Type B pancreatic cell (in vitro differentiated cells): ENCODE data around the gene CR1. TPM values are rescaled to one million over a fixed set of nuclear protein-coding genes. Genes with fewer than 3 reads are reported as not detected.
"Not testable (repeated sequence)": the region's sequence is repeated elsewhere in the genome, so short reads cannot be mapped to it uniquely, and the experiment has no call there.

Experiments used
- DNase-seq: peaks from one replicate; pipeline ENCODE4 v3.0.0; 2021; ENCODE audit warnings: mixed read lengths; ENCODE audit not compliant: unreplicated experiment; ENCODE audit errors: extremely low spot score
- H3K27ac Mint-ChIP-seq: 2 replicates; pipeline ENCODE4 v1.8.0; 2021; ENCODE audit warnings: mild to moderate bottlenecking, mixed read lengths
- H3K27me3 Mint-ChIP-seq: 2 replicates; pipeline ENCODE4 v1.8.0; 2021; ENCODE audit warnings: mixed read lengths
- H3K36me3 Mint-ChIP-seq: 2 replicates; pipeline ENCODE4 v1.8.0; 2021; ENCODE audit warnings: mixed read lengths
- H3K4me1 Mint-ChIP-seq: one replicate; pipeline ENCODE4 v1.8.0; 2021; ENCODE audit warnings: mixed read lengths; ENCODE audit not compliant: unreplicated experiment
- H3K4me3 Mint-ChIP-seq: 2 replicates; pipeline ENCODE4 v1.8.0; 2021; ENCODE audit warnings: mild to moderate bottlenecking, mixed read lengths
- H3K9me3 Mint-ChIP-seq: 2 replicates; pipeline ENCODE4 v1.8.0; 2021; ENCODE audit warnings: mixed read lengths
- total RNA-seq: library from RNA; stranded (reverse); gene quantifications from 2 replicates; pipeline ENCODE4 v1.2.1, GENCODE V29; 2021; ENCODE audit warnings: low replicate concordance
- TF ChIP-seq, protein P1 (sequence below): fragments of 200-600 bp; sonication (generic); conservative IDR thresholded peaks from 2 replicates; pipeline ENCODE4 v1.5.0; 2021; ENCODE audit warnings: antibody characterized with exemption, mild to moderate bottlenecking

Gene CR1
- total RNA-seq, 1 donor from 2014 or later, result 0.56 TPM

- no peak for DNase-seq
- no peak overlapping the region for H3K4me3 Mint-ChIP-seq
- TF ChIP-seq, protein P1, sequence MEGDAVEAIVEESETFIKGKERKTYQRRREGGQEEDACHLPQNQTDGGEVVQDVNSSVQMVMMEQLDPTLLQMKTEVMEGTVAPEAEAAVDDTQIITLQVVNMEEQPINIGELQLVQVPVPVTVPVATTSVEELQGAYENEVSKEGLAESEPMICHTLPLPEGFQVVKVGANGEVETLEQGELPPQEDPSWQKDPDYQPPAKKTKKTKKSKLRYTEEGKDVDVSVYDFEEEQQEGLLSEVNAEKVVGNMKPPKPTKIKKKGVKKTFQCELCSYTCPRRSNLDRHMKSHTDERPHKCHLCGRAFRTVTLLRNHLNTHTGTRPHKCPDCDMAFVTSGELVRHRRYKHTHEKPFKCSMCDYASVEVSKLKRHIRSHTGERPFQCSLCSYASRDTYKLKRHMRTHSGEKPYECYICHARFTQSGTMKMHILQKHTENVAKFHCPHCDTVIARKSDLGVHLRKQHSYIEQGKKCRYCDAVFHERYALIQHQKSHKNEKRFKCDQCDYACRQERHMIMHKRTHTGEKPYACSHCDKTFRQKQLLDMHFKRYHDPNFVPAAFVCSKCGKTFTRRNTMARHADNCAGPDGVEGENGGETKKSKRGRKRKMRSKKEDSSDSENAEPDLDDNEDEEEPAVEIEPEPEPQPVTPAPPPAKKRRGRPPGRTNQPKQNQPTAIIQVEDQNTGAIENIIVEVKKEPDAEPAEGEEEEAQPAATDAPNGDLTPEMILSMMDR, result no peak
- H3K9me3 Mint-ChIP-seq, result no peaks in the 10 kb centered on the region
- H3K36me3 Mint-ChIP-seq, result no peaks in the 10 kb centered on the region
- H3K27me3 Mint-ChIP-seq, result peaks cover 7% of the 10 kb centered on the region
- H3K4me1 Mint-ChIP-seq, result peaks cover 12% of the 10 kb centered on the region
- H3K27ac Mint-ChIP-seq, result no peak overlapping the region
These were observed 137.3 kb downstream of the CR1 start for GRCh38 chr1:207633226-207633625.

DNA sequence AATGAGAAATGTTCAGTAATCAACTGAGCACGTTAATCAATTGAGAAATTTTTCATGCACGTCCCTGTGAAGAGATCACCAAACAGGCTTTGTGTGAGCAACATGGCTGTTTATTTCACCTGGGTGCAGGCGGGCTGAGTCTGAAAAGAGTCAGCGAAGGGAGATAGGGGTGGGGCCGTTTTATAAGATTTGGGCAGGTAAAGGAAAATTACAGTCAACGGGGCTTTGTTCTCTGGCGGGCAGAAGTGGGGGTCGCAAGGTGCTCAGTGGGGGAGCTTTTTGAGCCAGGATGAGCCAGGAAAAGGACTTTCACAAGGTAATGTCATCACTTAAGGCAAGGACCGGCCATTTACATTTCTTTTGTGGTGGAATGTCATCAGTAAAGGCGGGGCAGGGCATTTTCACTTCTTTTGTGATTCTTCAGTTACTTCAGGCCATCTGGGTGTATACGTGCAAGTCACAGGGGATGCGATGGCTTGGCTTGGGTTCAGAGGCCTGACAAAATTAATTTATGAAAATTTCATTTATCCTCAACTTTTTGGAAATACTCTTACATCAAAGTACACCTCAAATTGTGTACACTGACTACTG, 137.8 kb downstream of the CR1 start:
- H3K4me3 Mint-ChIP-seq, DNase-seq: not testable (repeated sequence)

GRCh38 chr1:207634293-207634692, 138.3 kb downstream of the CR1 start:
- H3K4me3 Mint-ChIP-seq, DNase-seq, H3K27ac Mint-ChIP-seq, H3K36me3 Mint-ChIP-seq, H3K9me3 Mint-ChIP-seq: not testable (repeated sequence)
- peaks cover 12% of the 10 kb centered on the region for H3K4me1 Mint-ChIP-seq
- H3K27me3 Mint-ChIP-seq, result peaks cover 15% of the 10 kb centered on the region

More for the DNA sequence above, 137.8 kb downstream of the CR1 start:
- H3K36me3 Mint-ChIP-seq, H3K27ac Mint-ChIP-seq, H3K9me3 Mint-ChIP-seq: not testable (repeated sequence)
- Mint-ChIP-seq H3K4me1 (peaks cover 12% of the 10 kb centered on the region), H3K27me3 (peaks cover 12% of the 10 kb centered on the region)

- Mint-ChIP-seq H3K4me1 (peaks cover 12% of the 10 kb centered on the region), H3K27me3 (peaks cover 20% of the 10 kb centered on the region)
- not testable (repeated sequence) for H3K4me3 Mint-ChIP-seq, H3K27ac Mint-ChIP-seq, H3K9me3 Mint-ChIP-seq, DNase-seq, H3K36me3 Mint-ChIP-seq
These were observed 139.7 kb downstream of the CR1 start for GRCh38 chr1:207635569-207636186.

DNA sequence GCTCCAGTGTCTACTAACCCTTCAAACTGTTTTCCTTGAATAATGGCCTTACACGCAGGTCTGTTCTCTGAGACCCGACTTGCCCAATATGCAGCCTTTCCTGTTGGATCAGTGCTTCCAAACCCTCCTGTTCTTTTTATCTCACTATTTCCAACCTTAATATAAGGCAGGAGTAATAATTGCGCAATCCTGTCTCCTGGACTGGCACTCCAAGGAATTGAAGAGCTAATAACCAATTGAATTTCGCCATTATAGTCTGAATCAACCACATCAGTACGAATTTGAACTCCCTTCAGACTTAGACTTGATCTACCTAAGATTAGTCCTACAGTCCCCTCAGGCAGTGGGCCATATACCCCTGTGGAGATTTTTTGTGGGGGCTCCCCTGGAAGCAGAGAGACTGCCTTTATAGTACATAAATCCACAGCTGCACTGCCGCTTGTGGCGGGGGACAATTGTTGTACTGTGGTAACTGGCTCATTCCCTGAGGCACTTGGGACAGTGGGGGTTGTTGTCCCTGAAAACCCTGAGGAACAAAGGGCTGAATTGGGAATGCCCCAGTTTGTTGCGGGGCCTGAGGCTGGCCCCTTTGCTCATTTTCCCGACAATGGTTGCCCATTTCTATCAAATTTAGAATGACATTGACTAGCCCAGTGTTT, 142.7 kb downstream of the CR1 start:
- not testable (repeated sequence) for H3K27ac Mint-ChIP-seq, DNase-seq
- peaks cover 17% of the 10 kb centered on the region for H3K27me3 Mint-ChIP-seq

DNA sequence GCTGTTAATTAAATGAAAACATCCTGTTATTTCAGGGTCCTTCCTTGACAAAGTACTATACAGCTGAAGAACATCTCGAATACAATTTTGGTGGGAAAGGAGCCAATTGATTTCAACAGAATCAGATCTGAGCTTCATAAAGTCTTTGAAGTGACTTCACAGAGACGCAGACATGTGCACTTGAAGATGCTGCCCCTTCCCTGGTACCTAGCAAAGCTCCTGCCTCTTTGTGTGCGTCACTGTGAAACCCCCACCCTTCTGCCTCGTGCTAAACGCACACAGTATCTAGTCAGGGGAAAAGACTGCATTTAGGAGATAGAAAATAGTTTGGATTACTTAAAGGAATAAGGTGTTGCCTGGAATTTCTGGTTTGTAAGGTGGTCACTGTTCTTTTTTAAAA, 143.4 kb downstream of the CR1 start:
- H3K4me3 Mint-ChIP-seq, H3K36me3 Mint-ChIP-seq, DNase-seq, H3K4me1 Mint-ChIP-seq, H3K27ac Mint-ChIP-seq, H3K9me3 Mint-ChIP-seq: not testable (repeated sequence)
- H3K27me3 Mint-ChIP-seq, result peaks cover 16% of the 10 kb centered on the region

More for the DNA sequence above, 142.7 kb downstream of the CR1 start:
- H3K4me1 Mint-ChIP-seq, result peaks cover 12% of the 10 kb centered on the region
- H3K36me3 Mint-ChIP-seq, H3K9me3 Mint-ChIP-seq, H3K4me3 Mint-ChIP-seq: not testable (repeated sequence)

GRCh38 chr1:207644166-207644851, 148.4 kb downstream of the CR1 start:
- no peaks in the 10 kb centered on the region for H3K36me3 Mint-ChIP-seq
- TF ChIP-seq, protein P1, result no peak
- no peak for DNase-seq
- H3K9me3 Mint-ChIP-seq, result no peaks in the 10 kb centered on the region
- no peaks in the 10 kb centered on the region for H3K4me1 Mint-ChIP-seq
- peaks cover 10% of the 10 kb centered on the region for H3K27me3 Mint-ChIP-seq
- H3K4me3 Mint-ChIP-seq, result no peak overlapping the region
- no peak overlapping the region for H3K27ac Mint-ChIP-seq
